GM20000 (cell line): ENCODE measurements around the gene ABCA10.

ENCODE experiments used
- DNase-seq: peaks from one replicate; pipeline ENCODE4 v3.0.0; 2012; ENCODE audit warnings: low spot score
- TF ChIP-seq, protein P1 (sequence below): IDR thresholded peaks from 2 replicates; pipeline ENCODE4 v1.5.1; 2012; ENCODE audit warnings: mild to moderate bottlenecking, control low read depth; ENCODE audit errors: extremely low read depth, missing control alignments

Gene ABCA10

DNA sequence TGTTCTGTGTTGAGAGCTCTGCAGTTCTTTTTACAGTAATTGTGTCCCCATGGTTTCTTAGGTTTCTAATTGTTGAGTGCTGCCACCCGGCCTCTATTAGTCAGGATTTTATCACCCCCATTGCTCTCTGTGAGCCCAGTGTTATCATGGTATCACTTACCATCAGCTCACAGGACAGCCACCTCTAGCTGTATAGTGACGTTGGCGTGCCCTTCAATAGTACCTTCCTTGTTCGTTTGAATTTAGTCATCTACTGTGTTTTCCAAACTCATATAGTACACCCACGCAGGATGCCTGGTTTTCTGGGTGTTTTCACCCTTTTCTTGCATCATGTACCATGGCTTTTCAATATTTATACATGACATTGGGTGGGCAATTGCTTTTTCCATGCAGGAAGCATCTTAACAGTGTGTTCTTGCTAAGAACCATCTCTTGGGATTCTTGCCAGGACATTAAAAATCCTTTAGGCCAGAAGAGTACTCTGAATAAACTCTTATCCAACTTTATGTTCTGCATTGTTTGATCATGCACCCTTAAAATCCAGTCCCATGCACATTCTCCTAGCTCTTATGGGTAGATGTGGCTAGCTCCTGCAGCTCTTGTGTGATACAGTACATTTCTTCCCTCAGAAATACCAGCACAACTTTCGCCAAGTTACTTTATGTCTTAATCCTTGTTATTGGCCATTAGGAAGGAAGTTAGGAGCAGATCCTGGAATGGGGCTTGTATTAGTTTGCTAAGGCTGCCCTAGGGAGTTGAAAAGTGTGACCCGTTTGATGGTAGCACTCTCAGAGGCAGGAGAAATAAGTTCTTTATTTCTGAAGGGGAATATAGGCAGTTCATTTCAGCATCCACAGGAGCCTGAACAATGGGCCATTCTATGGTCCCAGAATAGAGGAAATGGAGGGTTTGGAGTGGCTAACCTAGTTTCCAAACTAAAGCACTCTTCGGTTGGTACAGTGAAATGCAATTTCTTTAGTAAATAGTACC, 11.3 kb upstream of the ABCA10 start:
- TF ChIP-seq, protein P1, sequence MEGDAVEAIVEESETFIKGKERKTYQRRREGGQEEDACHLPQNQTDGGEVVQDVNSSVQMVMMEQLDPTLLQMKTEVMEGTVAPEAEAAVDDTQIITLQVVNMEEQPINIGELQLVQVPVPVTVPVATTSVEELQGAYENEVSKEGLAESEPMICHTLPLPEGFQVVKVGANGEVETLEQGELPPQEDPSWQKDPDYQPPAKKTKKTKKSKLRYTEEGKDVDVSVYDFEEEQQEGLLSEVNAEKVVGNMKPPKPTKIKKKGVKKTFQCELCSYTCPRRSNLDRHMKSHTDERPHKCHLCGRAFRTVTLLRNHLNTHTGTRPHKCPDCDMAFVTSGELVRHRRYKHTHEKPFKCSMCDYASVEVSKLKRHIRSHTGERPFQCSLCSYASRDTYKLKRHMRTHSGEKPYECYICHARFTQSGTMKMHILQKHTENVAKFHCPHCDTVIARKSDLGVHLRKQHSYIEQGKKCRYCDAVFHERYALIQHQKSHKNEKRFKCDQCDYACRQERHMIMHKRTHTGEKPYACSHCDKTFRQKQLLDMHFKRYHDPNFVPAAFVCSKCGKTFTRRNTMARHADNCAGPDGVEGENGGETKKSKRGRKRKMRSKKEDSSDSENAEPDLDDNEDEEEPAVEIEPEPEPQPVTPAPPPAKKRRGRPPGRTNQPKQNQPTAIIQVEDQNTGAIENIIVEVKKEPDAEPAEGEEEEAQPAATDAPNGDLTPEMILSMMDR: no peak
- DNase-seq: no peak

DNA sequence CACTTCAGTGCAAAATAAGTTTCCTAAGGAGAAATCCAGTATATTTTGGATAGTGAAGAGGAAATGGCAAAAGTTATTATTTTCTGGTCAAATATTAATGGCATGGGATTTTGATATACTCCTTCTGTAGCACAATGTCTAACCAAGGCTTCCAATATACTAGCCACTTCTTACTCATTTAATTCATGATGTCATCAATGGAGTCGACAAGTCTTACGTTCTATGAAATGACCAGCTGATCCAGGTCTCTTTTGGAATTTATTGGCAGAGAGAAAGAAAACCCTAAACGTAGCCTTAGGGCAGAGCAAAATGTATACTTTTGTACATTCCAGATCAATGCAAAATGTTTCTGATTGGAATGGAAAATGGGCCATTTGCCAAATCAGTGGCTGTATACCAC, 8.3 kb upstream of the ABCA10 start:
- TF ChIP-seq, protein P1: no peak
- no peak for DNase-seq

DNA sequence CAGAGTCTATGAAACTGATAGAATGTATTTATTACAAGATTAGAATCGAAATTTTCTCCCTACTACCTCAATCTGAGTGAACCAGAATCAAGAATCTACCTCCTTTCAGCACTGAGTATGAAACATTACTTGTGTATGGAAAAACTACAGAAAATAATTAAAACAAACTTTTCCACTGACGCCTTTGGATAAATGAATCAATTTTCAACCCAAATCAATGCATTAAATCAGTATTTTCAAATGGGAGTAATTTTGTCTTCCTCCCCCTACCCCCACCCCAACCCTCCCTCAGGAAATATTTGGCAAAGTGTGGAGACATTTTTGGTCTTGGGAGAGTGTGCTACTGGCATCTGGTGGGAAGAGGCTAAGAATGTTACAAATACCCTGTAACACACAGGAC, 7.8 kb upstream of the ABCA10 start:
- DNase-seq: no peak

DNA sequence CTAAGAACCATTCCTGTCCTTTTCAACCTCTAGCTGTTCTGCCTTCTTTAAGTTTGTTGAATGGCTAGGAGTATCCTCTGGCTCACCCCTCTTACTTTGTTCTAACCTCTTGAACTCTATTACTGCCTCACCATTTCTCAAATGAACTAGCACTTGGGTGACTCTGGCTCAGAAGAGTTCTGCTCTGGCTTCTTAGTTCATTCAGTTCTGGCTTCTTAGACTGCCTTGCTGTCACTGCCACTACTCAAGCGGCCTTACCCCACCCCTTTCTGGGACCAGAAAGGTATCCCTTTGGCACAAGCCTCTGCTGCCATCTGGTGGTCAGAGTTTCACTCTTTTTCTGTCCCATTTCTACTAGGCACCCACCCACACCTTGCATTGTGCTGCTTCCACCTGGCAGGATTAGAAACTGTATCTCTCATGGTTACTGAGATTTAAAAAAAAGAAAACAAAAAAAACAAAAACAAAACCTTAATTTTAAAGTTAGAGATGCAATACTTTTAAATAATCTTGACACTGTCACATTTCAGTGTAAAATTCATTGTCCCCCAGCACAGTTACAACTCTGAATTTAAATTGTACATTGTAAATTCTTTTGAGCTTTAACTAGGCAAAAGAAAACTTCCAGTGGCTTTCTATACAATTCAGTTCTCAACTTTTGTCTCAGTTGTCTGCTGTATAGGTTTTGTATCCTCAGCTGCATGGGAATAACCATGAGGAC, 6.9 kb upstream of the ABCA10 start:
- peak; percentile 52 for DNase-seq
- TF ChIP-seq, protein P1: peak; percentile 53

More for the DNA sequence above, 7.8 kb upstream of the ABCA10 start:
- TF ChIP-seq, protein P1: no peak

DNA sequence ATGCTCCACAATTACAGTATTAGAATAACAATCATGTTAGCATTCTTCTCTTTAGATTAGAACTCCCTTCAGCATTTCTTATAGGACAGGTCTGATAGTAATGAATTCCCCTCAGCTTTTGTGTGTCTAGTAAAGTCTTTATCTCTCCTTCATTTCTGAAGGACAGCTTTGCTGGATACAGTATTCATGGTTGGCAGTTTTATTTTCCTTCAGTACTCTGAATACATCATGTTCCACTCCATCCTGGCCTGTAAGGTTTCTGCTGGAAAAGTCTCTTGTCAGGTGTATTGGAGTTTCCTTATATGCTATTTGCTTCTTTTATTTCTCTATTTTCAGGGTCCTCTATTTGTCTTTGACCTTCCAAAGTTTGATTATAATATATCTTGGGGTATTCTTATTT, 4.0 kb upstream of the ABCA10 start:
- TF ChIP-seq, protein P1: no peak
- DNase-seq: no peak

DNA sequence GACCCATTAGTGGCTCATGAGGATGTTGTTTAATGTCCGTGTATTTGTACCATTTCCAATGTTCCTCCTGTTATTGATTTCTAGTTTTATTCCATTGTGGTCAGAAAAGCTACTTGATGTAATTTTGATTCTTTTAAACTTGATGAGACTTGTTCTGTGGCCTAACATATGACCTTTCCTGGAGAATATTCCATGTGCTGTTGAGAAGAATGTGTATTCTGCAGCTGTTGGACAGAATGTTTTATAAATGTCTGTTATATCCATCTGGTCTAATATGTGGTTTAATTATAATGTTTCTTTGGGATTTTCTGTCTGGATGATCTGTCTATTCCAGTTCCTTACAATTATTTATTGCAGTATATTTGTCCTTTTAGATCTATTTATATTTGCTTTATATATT, 2.9 kb upstream of the ABCA10 start:
- TF ChIP-seq, protein P1: no peak
- no peak for DNase-seq

DNA sequence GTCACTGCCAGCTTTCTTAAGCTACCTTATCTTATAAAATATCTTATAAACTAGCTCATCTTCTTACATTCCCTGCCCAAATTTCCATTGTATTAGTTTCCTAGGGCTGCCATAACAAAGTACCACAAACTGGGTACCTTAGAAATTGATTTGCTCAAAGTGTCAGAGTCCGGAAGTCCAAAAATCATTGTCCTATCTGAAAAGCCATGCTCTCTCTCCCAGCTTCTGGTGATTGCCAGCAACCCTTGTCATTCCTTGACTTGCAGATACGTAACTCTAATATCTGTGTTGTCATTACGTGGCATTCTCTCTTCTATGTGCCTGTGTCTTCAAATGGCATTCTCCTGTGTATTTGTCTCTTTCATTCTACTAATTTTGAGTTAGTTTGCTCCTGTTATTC, 2.3 kb upstream of the ABCA10 start:
- TF ChIP-seq, protein P1: no peak
- DNase-seq: no peak
